GM23338 (cell line): ENCODE data around the gene IL12A. TPM values are rescaled to one million over a fixed set of nuclear protein-coding genes. Genes with fewer than 3 reads are reported as not detected.

Source experiments
- ATAC-seq: fragments of 200-7000 bp; cut with Tn5 transposase; 3 replicates; pipeline ENCODE4 v1.9.1; 2020
- DNase-seq: peaks from one replicate; pipeline ENCODE4 v3.0.0-alpha.2; 2015; ENCODE audit warnings: low spot score
- H2AFZ ChIP-seq: fragments of 200-600 bp; sonication (generic); 2 replicates; pipeline ENCODE4 v1.8.0; 2016; ENCODE audit warnings: antibody characterized with exemption, mild to moderate bottlenecking, moderate library complexity
- H3F3A ChIP-seq: fragments of 200-600 bp; sonication (generic); replicated peaks from 2 replicates; pipeline ENCODE4 v1.8.0; 2017; ENCODE audit warnings: antibody characterized with exemption, mixed run types, low read depth
- H3K27ac ChIP-seq: fragments of 200-600 bp; sonication (generic); 2 replicates; pipeline ENCODE4 v1.6.1; 2016; ENCODE audit warnings: low read depth
- H3K27me3 ChIP-seq: fragments of 200-600 bp; sonication (generic); 2 replicates; pipeline ENCODE4 v1.8.0; 2016; ENCODE audit warnings: mild to moderate bottlenecking, mixed run types, moderate library complexity; ENCODE audit not compliant: insufficient read depth
- H3K36me3 ChIP-seq: fragments of 200-600 bp; sonication (generic); 2 replicates; pipeline ENCODE4 v1.8.0; 2016; ENCODE audit warnings: mild to moderate bottlenecking; ENCODE audit not compliant: insufficient read depth
- H3K4me1 ChIP-seq: fragments of 200-600 bp; sonication (generic); 2 replicates; pipeline ENCODE4 v1.8.0; 2016; ENCODE audit warnings: mild to moderate bottlenecking, moderate library complexity; ENCODE audit not compliant: insufficient read depth
- H3K4me2 ChIP-seq: fragments of 200-600 bp; sonication (generic); 2 replicates; pipeline ENCODE4 v1.7.1; 2017; ENCODE audit warnings: mixed run types
- H3K4me3 ChIP-seq: fragments of 200-600 bp; sonication (generic); 2 replicates; pipeline ENCODE4 v1.6.1; 2016; ENCODE audit warnings: mixed run types
- H3K79me2 ChIP-seq: fragments of 200-600 bp; sonication (generic); replicated peaks from 2 replicates; pipeline ENCODE4 v1.8.0; 2017; ENCODE audit warnings: mild to moderate bottlenecking; ENCODE audit not compliant: insufficient read depth
- H3K9me2 ChIP-seq: fragments of 200-600 bp; sonication (generic); 2 replicates; pipeline ENCODE4 v1.8.0; 2017; ENCODE audit not compliant: insufficient read depth
- H4K20me1 ChIP-seq: fragments of 200-600 bp; sonication (generic); replicated peaks from 2 replicates; pipeline ENCODE4 v1.8.0; 2017; ENCODE audit warnings: mild to moderate bottlenecking; ENCODE audit not compliant: insufficient read depth
- H3K27ac Mint-ChIP-seq: 2 replicates; pipeline ENCODE4 v1.8.0; 2020; ENCODE audit warnings: inconsistent platforms, mild to moderate bottlenecking, moderate library complexity, mixed read lengths
- H3K27me3 Mint-ChIP-seq: 3 replicates; pipeline ENCODE4 v1.8.0; 2022; ENCODE audit warnings: low read depth, mild to moderate bottlenecking, moderate library complexity, mixed read lengths, inconsistent platforms; ENCODE audit not compliant: insufficient read depth, poor library complexity
- H3K36me3 Mint-ChIP-seq: 3 replicates; pipeline ENCODE4 v1.8.0; 2021; ENCODE audit warnings: low read depth, mild to moderate bottlenecking, inconsistent platforms, moderate library complexity, mixed read lengths
- H3K4me1 Mint-ChIP-seq: 3 replicates; pipeline ENCODE4 v1.8.0; 2020; ENCODE audit warnings: mild to moderate bottlenecking, inconsistent platforms, mixed read lengths
- H3K4me3 Mint-ChIP-seq: 3 replicates; pipeline ENCODE4 v1.8.0; 2021; ENCODE audit warnings: moderate library complexity, mild to moderate bottlenecking, inconsistent platforms, mixed read lengths
- H3K9me3 Mint-ChIP-seq: 3 replicates; pipeline ENCODE4 v1.8.0; 2020; ENCODE audit warnings: moderate library complexity, mild to moderate bottlenecking, inconsistent platforms, mixed read lengths
- CREB1 ChIP-seq: fragments of 250-450 bp; sonication (Bioruptor Pico); IDR thresholded peaks from 2 replicates; pipeline ENCODE4 v1.5.0; 2020; ENCODE audit warnings: low read depth, mild to moderate bottlenecking, moderate library complexity
- CTCF ChIP-seq, 2 experiments: fragments of 200-600 bp in 1 of 2; sonication (generic) in 1 of 2; conservative IDR thresholded peaks; 2 replicates each; pipeline versions ENCODE4 v1.5.1 to v1.6.1; 2016 to 2017; ENCODE audit warnings: antibody characterized with exemption in 2 of 2, low read depth in 2 of 2, mild to moderate bottlenecking in 2 of 2, moderate library complexity in 1 of 2
- ETS1 ChIP-seq: IDR thresholded peaks from 2 replicates; pipeline ENCODE4 v1.6.1; 2016; ENCODE audit warnings: antibody characterized with exemption
- EZH2 ChIP-seq: fragments of 200-600 bp; sonication (generic); IDR thresholded peaks from one replicate; pipeline ENCODE4 v1.8.0; 2017; ENCODE audit warnings: antibody characterized with exemption, mild to moderate bottlenecking, low read depth; ENCODE audit not compliant: unreplicated experiment
- EZH2phosphoT487 ChIP-seq: fragments of 200-600 bp; sonication (generic); IDR thresholded peaks from one replicate; pipeline ENCODE4 v1.8.1; 2018; ENCODE audit warnings: antibody characterized with exemption; ENCODE audit not compliant: unreplicated experiment
- JUNB ChIP-seq: IDR thresholded peaks from one replicate; pipeline ENCODE4 v1.6.1; 2016; ENCODE audit warnings: antibody characterized with exemption; ENCODE audit not compliant: unreplicated experiment
- NANOG ChIP-seq: IDR thresholded peaks from 2 replicates; pipeline ENCODE4 v1.6.1; 2016; ENCODE audit warnings: antibody characterized with exemption, borderline replicate concordance
- POLR2AphosphoS5 ChIP-seq: IDR thresholded peaks from 2 replicates; pipeline ENCODE4 v1.6.1; 2016; ENCODE audit warnings: antibody characterized with exemption, low read depth
- REST ChIP-seq: IDR thresholded peaks from one replicate; pipeline ENCODE4 v1.6.1; 2018; ENCODE audit warnings: antibody characterized with exemption; ENCODE audit not compliant: unreplicated experiment
- STAT1 ChIP-seq: IDR thresholded peaks from one replicate; pipeline ENCODE4 v1.6.1; 2016; ENCODE audit warnings: antibody characterized with exemption; ENCODE audit not compliant: unreplicated experiment
- ZNF114 ChIP-seq: fragments of 250-450 bp; sonication (Bioruptor Pico); IDR thresholded peaks from 2 replicates; pipeline ENCODE4 v1.5.0; 2020; ENCODE audit warnings: mild to moderate bottlenecking, moderate library complexity
- ZNF331 ChIP-seq: fragments of 250-450 bp; sonication (Bioruptor Pico); IDR thresholded peaks from 2 replicates; pipeline ENCODE4 v1.5.0; 2020; ENCODE audit warnings: low read depth, mild to moderate bottlenecking, moderate library complexity
- ZNF462 ChIP-seq: fragments of 250-450 bp; sonication (Bioruptor Pico); IDR thresholded peaks from 2 replicates; pipeline ENCODE4 v1.5.0; 2020; ENCODE audit warnings: mild to moderate bottlenecking, moderate library complexity
- polyA plus RNA-seq: library from polyadenylated mRNA; unstranded; fragments of >200 nt; fragmentation: Nextera tagmentation; extraction: Ambion mirVana; gene quantifications from 2 replicates; pipeline ENCODE4 v1.2.1, GENCODE V29; 2016
- total RNA-seq: library from RNA; depleted of rRNA; stranded (reverse); fragments of >200 nt; shearing (Covaris generic); gene quantifications from 2 replicates; pipeline ENCODE4 v1.2.3, GENCODE V29; 2014

The IL12A gene
- total and polyA plus RNA-seq, 2 experiments from 2014 or later: 0.69 to 1.3 TPM

- Histone ChIP-seq H3K9me2 (no peaks in the 10 kb centered on the region), H3K27ac (no peak overlapping the region), H3K36me3 (no peaks in the 10 kb centered on the region), H3K79me2 (no peaks in the 10 kb centered on the region), H3K4me1 (no peaks in the 10 kb centered on the region), H2AFZ (no peak overlapping the region), H4K20me1 (no peaks in the 10 kb centered on the region), H3K27me3 (no peaks in the 10 kb centered on the region), H3K4me3 (no peak overlapping the region), H3K4me2 (no peak overlapping the region), H3F3A (no peaks in the 10 kb centered on the region)
- no peaks in the 10 kb centered on the region for H3K36me3 Mint-ChIP-seq
- TF ChIP-seq CREB1 (CRISPR knock-in tag) (no peak), ETS1 (no peak), POLR2AphosphoS5 (no peak), NANOG (no peak), CTCF (conservative IDR thresholded peaks at IDR 0.05; ENCODE audit: low read depth in 2 of 2) (no peak), ZNF462 (CRISPR knock-in tag) (no peak), EZH2phosphoT487 (no peak), STAT1 (no peak), JUNB (no peak), REST (no peak), EZH2 (no peak), ZNF114 (CRISPR knock-in tag) (no peak), ZNF331 (no peak)
- peaks cover 2% of the 10 kb centered on the region for H3K27me3 Mint-ChIP-seq
- no peak overlapping the region for H3K27ac Mint-ChIP-seq
- ATAC-seq: no peak
- DNase-seq: no peak
- H3K9me3 Mint-ChIP-seq: 0 out of 3 replicates have a peak, but pooled peaks cover 3% of the 10 kb centered on the region
- H3K4me1 Mint-ChIP-seq: no peaks in the 10 kb centered on the region; the same call in 2 of the 3 replicates
- no peak overlapping the region for H3K4me3 Mint-ChIP-seq
Measured at GRCh38 chr3:159977295-159977694, 11.3 kb upstream of the IL12A start.
